ENCODE data around the gene HNF4A. TPM values are rescaled to one million over a fixed set of nuclear protein-coding genes. Genes with fewer than 3 reads are reported as not detected.

The HNF4A gene
- polyA plus RNA-seq, 1 of the 3 experiments (the other 2 are of a cell fraction), result not detected

DNA sequence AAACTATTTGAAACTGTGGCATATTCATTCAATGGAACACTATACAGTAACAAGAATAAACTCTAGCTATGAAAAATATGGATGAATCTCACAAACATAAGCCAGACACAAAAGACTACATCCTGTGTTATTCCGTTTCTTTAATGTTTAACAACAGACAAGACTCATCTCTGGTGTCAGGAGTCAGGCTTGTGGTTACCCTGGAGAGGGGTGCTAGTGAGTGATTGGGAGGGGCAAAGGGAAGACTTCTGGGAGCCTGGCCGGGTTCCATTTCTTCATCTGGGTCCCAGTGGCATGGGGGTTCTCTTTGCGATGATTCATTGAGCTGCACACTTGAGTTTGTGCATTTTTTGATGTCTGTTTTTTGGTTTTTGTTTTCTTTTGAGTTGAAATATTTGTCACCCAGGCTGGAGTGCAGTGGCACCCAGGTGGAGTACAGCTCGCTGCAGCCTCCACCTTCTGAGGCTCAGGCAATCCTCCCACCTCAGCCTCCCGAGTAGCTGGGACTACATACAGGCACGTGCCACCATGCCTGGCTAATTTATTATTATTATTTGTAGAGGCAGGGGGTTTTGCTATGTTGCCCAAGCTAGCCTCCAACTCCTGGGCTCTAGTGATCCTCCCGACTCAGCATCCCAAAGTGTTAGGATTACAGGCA, 98.9 kb downstream of the HNF4A start:
- Histone ChIP-seq H3K4me2 (no peak overlapping the region), H3F3A (replicated peaks; ENCODE audit: insufficient read depth) (no peaks in the 10 kb centered on the region), H4K20me1 (ENCODE audit: insufficient read depth) (no peaks in the 10 kb centered on the region), H2AFZ (ENCODE audit: low read depth) (no peak overlapping the region), H3K4me3 (ENCODE audit: low read depth in 2 of 2, low read length in 1 of 2) (no peak overlapping the region), H3K9me3 (no peaks in the 10 kb centered on the region), H3K9me2 (no peaks in the 10 kb centered on the region), H3K79me2 (ENCODE audit: insufficient read depth) (no peaks in the 10 kb centered on the region), H3K4me1 (ENCODE audit: control insufficient read depth in 1 of 2, insufficient read depth in 2 of 2, low read depth in 1 of 2, low read length in 1 of 2) (peaks cover 0 to 4% of the 10 kb centered on the region in 2 experiments; a peak in 1 of 4 replicates), H3K9ac (no peak overlapping the region), H3K27ac (ENCODE audit: low read depth in 2 of 2, low read length in 1 of 2) (no peak overlapping the region), H3K27me3 (ENCODE audit: insufficient read depth) (no peaks in the 10 kb centered on the region), H3K36me3 (replicated peaks in 1 of 2; ENCODE audit: control insufficient read depth in 1 of 2, insufficient read depth in 2 of 2, low read length in 1 of 2) (no peaks in the 10 kb centered on the region)
- DNase-seq, result no peak
- 56% methylated on average over 7 of the region's 7 CpGs for WGBS (ENCODE audit: low lambda C conversion rate)
- ChIA-PET CTCF (no interaction called here), POLR2A (no interaction called here)
- TF ChIP-seq ELF1 (IDR thresholded peaks at IDR 0.05), result no peak
- TF ChIP-seq, protein P1, sequence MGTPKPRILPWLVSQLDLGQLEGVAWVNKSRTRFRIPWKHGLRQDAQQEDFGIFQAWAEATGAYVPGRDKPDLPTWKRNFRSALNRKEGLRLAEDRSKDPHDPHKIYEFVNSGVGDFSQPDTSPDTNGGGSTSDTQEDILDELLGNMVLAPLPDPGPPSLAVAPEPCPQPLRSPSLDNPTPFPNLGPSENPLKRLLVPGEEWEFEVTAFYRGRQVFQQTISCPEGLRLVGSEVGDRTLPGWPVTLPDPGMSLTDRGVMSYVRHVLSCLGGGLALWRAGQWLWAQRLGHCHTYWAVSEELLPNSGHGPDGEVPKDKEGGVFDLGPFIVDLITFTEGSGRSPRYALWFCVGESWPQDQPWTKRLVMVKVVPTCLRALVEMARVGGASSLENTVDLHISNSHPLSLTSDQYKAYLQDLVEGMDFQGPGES (IDR thresholded peaks at IDR 0.05; ENCODE audit: low read depth, low read length), result no peak
- TF ChIP-seq CHD2 (IDR thresholded peaks at IDR 0.05; ENCODE audit: low read length, partially characterized antibody), result no peak
- TF ChIP-seq RXRA (IDR thresholded peaks at IDR 0.05; ENCODE audit: borderline replicate concordance, low read depth), result no peak
- no peak for TF ChIP-seq MEF2A (IDR thresholded peaks at IDR 0.05; ENCODE audit: borderline replicate concordance, low read depth)
- TF ChIP-seq, protein P2, sequence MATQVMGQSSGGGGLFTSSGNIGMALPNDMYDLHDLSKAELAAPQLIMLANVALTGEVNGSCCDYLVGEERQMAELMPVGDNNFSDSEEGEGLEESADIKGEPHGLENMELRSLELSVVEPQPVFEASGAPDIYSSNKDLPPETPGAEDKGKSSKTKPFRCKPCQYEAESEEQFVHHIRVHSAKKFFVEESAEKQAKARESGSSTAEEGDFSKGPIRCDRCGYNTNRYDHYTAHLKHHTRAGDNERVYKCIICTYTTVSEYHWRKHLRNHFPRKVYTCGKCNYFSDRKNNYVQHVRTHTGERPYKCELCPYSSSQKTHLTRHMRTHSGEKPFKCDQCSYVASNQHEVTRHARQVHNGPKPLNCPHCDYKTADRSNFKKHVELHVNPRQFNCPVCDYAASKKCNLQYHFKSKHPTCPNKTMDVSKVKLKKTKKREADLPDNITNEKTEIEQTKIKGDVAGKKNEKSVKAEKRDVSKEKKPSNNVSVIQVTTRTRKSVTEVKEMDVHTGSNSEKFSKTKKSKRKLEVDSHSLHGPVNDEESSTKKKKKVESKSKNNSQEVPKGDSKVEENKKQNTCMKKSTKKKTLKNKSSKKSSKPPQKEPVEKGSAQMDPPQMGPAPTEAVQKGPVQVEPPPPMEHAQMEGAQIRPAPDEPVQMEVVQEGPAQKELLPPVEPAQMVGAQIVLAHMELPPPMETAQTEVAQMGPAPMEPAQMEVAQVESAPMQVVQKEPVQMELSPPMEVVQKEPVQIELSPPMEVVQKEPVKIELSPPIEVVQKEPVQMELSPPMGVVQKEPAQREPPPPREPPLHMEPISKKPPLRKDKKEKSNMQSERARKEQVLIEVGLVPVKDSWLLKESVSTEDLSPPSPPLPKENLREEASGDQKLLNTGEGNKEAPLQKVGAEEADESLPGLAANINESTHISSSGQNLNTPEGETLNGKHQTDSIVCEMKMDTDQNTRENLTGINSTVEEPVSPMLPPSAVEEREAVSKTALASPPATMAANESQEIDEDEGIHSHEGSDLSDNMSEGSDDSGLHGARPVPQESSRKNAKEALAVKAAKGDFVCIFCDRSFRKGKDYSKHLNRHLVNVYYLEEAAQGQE (IDR thresholded peaks at IDR 0.05; ENCODE audit: low read depth, low read length), result no peak
- no peak for TF ChIP-seq MXI1 (IDR thresholded peaks at IDR 0.05; ENCODE audit: low read depth, low read length)
- TF ChIP-seq FOXM1 (IDR thresholded peaks at IDR 0.05; ENCODE audit: low read depth), result no peak
- TF ChIP-seq FOXJ3 (CRISPR knock-in tag; IDR thresholded peaks at IDR 0.05), result no peak

DNA sequence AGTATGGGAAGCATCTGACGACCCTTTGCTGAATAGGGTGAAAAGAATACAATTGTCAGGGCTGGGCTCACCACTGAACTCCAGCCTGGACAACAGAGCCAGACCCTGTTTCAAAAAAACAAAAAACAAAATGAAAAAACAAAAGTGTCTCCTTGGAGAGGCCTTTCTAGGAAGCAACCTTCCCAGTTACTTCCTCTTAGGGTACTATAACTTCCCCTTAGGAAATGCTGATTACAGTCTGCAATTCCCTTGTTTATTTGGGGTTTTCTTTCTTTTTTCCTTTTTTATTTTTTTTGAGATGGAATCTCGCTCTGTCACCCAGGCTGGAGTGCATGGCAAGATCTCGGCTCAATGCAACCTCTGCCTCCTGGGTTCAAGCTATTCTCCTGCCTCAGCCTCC, 99.6 kb downstream of the HNF4A start:
- Histone ChIP-seq H3K79me2 (ENCODE audit: insufficient read depth) (no peaks in the 10 kb centered on the region), H3K27ac (ENCODE audit: low read depth in 2 of 2, low read length in 1 of 2) (no peak overlapping the region), H3F3A (replicated peaks; ENCODE audit: insufficient read depth) (no peaks in the 10 kb centered on the region), H3K36me3 (replicated peaks in 1 of 2; ENCODE audit: control insufficient read depth in 1 of 2, insufficient read depth in 2 of 2, low read length in 1 of 2) (no peaks in the 10 kb centered on the region), H3K9me2 (no peaks in the 10 kb centered on the region), H3K4me3 (ENCODE audit: low read depth in 2 of 2, low read length in 1 of 2) (no peak overlapping the region), H2AFZ (ENCODE audit: low read depth) (no peak overlapping the region), H3K9me3 (no peaks in the 10 kb centered on the region), H3K4me1 (ENCODE audit: control insufficient read depth in 1 of 2, insufficient read depth in 2 of 2, low read depth in 1 of 2, low read length in 1 of 2) (peaks cover 0 to 4% of the 10 kb centered on the region in 2 experiments; a peak in 1 of 4 replicates), H3K9ac (no peak overlapping the region), H3K4me2 (no peak overlapping the region), H3K27me3 (ENCODE audit: insufficient read depth) (no peaks in the 10 kb centered on the region), H4K20me1 (ENCODE audit: insufficient read depth) (no peaks in the 10 kb centered on the region)
- no peak for DNase-seq
- ChIA-PET POLR2A (no interaction called here), CTCF (interaction anchor here (1.0 to 1.8 kb wide), 3 partner anchors 59 to 144 kb away, joined by 3 to 4 read pairs (median 3); partner anchors contain the start of gene FITM2)
- 61% methylated on average over 3 of the region's 3 CpGs for WGBS (ENCODE audit: low lambda C conversion rate)
- TF ChIP-seq CHD2 (IDR thresholded peaks at IDR 0.05; ENCODE audit: low read length, partially characterized antibody), result no peak
- no peak for TF ChIP-seq FOSL2 (IDR thresholded peaks at IDR 0.05; ENCODE audit: borderline replicate concordance, low read depth)
- TF ChIP-seq, protein P3, sequence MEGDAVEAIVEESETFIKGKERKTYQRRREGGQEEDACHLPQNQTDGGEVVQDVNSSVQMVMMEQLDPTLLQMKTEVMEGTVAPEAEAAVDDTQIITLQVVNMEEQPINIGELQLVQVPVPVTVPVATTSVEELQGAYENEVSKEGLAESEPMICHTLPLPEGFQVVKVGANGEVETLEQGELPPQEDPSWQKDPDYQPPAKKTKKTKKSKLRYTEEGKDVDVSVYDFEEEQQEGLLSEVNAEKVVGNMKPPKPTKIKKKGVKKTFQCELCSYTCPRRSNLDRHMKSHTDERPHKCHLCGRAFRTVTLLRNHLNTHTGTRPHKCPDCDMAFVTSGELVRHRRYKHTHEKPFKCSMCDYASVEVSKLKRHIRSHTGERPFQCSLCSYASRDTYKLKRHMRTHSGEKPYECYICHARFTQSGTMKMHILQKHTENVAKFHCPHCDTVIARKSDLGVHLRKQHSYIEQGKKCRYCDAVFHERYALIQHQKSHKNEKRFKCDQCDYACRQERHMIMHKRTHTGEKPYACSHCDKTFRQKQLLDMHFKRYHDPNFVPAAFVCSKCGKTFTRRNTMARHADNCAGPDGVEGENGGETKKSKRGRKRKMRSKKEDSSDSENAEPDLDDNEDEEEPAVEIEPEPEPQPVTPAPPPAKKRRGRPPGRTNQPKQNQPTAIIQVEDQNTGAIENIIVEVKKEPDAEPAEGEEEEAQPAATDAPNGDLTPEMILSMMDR (IDR thresholded peaks at IDR 0.05), result no peak
- no peak for TF ChIP-seq YY1 (IDR thresholded peaks at IDR 0.05; ENCODE audit: low read depth)
- TF ChIP-seq GABPA (IDR thresholded peaks at IDR 0.05; ENCODE audit: low read depth), result no peak
- no peak for TF ChIP-seq FOXJ3 (CRISPR knock-in tag; IDR thresholded peaks at IDR 0.05)
- no peak for TF ChIP-seq EP300 (IDR thresholded peaks at IDR 0.05; ENCODE audit: borderline replicate concordance in 1 of 2, low read depth in 1 of 2, low read length in 1 of 2)
- TF ChIP-seq, protein P4, sequence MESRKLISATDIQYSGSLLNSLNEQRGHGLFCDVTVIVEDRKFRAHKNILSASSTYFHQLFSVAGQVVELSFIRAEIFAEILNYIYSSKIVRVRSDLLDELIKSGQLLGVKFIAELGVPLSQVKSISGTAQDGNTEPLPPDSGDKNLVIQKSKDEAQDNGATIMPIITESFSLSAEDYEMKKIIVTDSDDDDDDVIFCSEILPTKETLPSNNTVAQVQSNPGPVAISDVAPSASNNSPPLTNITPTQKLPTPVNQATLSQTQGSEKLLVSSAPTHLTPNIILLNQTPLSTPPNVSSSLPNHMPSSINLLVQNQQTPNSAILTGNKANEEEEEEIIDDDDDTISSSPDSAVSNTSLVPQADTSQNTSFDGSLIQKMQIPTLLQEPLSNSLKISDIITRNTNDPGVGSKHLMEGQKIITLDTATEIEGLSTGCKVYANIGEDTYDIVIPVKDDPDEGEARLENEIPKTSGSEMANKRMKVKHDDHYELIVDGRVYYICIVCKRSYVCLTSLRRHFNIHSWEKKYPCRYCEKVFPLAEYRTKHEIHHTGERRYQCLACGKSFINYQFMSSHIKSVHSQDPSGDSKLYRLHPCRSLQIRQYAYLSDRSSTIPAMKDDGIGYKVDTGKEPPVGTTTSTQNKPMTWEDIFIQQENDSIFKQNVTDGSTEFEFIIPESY (IDR thresholded peaks at IDR 0.05; ENCODE audit: borderline replicate concordance, low read depth), result no peak
- no peak for TF ChIP-seq GATA2 (CRISPR knock-in tag; IDR thresholded peaks at IDR 0.05)
- TF ChIP-seq TAF1 (IDR thresholded peaks at IDR 0.05; ENCODE audit: borderline replicate concordance, low read depth, low read length), result no peak
